ENCODE measurements around the gene LIMS1.

DNA sequence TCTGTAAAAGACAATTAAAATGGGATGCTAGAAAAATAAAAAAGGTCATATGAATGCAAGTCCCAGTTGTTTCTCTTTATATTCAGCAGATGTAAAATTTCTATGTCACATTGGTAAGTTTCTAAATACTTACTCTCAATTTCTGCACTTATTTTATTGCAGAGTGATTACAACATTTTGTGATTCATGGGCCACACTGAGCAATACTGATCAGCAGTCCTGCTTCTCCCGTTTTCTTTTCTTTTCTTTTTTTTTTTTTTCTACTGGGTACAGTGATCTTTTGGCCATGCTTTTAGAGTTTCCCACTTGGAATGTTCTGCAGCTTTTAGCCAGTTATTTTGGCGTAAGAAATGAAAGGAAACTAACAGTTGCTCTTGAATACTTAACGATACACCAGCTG is 38.8 kb downstream of the LIMS1 start:
- TF ChIP-seq FOXM1 (IDR thresholded peaks at IDR 0.05; ENCODE audit: borderline replicate concordance, low read depth) (no peak), EP300 (IDR thresholded peaks at IDR 0.05; ENCODE audit: borderline replicate concordance) (no peak), TAF1 (IDR thresholded peaks at IDR 0.05; ENCODE audit: low read depth) (no peak), RAD21 (IDR thresholded peaks at IDR 0.05; ENCODE audit: low read depth) (no peak), YY1 (IDR thresholded peaks at IDR 0.05; ENCODE audit: low read depth) (no peak), CEBPB (IDR thresholded peaks at IDR 0.05) (no peak)
- TF ChIP-seq, protein P1, sequence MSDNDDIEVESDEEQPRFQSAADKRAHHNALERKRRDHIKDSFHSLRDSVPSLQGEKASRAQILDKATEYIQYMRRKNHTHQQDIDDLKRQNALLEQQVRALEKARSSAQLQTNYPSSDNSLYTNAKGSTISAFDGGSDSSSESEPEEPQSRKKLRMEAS (IDR thresholded peaks at IDR 0.05): no peak
- TF ChIP-seq, protein P2, sequence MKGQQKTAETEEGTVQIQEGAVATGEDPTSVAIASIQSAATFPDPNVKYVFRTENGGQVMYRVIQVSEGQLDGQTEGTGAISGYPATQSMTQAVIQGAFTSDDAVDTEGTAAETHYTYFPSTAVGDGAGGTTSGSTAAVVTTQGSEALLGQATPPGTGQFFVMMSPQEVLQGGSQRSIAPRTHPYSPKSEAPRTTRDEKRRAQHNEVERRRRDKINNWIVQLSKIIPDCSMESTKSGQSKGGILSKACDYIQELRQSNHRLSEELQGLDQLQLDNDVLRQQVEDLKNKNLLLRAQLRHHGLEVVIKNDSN (IDR thresholded peaks at IDR 0.05): no peak

All from Ishikawa (cell line).